ENCODE results near the gene RGS11.
A peak's percentile ranks its signal among the peaks of the same experiment; 100 is the strongest.

The RGS11 gene

DNA sequence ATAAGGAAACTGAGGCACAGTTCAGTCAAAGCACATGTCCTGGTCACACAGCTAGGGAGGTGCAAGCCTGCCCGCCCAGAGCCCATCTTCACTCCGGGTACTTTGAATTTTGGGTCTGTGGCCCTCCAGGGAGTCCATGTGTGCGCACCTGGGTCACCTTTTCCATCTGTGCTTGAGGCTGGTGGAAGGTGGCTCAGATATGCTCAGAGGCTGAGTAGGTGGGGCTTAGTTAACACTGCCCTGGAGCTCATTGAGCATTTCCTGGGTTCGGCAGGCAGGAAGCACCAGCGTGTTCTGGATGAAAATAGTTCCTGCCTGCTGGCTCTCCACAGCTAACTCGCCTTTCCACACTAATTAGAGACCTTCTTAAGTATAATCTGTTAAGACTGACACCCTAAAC is 21.9 kb downstream of the RGS11 start:
- Histone ChIP-seq H3K27ac (ENCODE audit: low read length) (no peak overlapping the region), H3K4me1 (ENCODE audit: insufficient read depth, low read length) (no peaks in the 10 kb centered on the region), H3K36me3 (ENCODE audit: insufficient read depth, low read depth, low read length) (peaks cover 30% of the 10 kb centered on the region), H3K27me3 (ENCODE audit: insufficient read depth, low read length) (no peaks in the 10 kb centered on the region), H3K4me3 (ENCODE audit: low read length) (no peak overlapping the region), H3K9me3 (ENCODE audit: insufficient read depth, low read depth, low read length) (no peaks in the 10 kb centered on the region), H3K9ac (ENCODE audit: low read depth, low read length) (no peak overlapping the region)

GRCh38 chr16:252366-253337 is 23.1 kb downstream of the RGS11 start:
- H3K4me3 ChIP-seq (ENCODE audit: low read length): no peak overlapping the region
- H3K27ac ChIP-seq (ENCODE audit: low read length): no peak overlapping the region
- H3K4me1 ChIP-seq (ENCODE audit: insufficient read depth, low read length): no peaks in the 10 kb centered on the region
- H3K9me3 ChIP-seq (ENCODE audit: insufficient read depth, low read depth, low read length): no peaks in the 10 kb centered on the region
- H3K9ac ChIP-seq (ENCODE audit: low read depth, low read length): no peak overlapping the region
- peaks cover 30% of the 10 kb centered on the region for H3K36me3 ChIP-seq (ENCODE audit: insufficient read depth, low read depth, low read length)
- H3K27me3 ChIP-seq (ENCODE audit: insufficient read depth, low read length): no peaks in the 10 kb centered on the region

DNA sequence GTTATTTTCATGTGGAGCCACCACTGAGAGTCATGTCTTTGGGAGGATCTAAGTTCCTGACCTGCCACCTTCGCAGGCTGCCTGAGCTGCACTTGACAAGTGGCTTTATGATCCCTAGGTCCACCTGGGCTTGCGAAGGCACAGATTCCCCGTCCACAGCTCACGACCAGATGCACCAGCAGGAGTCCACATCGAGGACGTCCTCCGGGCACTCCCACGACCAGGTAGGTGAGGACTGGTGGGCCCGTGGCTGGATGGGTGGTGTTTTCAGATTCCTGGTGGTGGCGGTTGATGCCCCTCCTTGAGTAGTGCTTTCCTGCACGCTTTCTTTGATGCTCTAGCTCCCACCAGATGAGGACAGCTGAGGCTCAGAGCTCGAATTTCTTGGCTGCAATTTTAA is 26.3 kb downstream of the RGS11 start:
- Histone ChIP-seq H3K9ac (ENCODE audit: low read depth, low read length) (no peak overlapping the region), H3K27me3 (ENCODE audit: insufficient read depth, low read length) (no peaks in the 10 kb centered on the region), H3K9me3 (ENCODE audit: insufficient read depth, low read depth, low read length) (no peaks in the 10 kb centered on the region), H3K36me3 (ENCODE audit: insufficient read depth, low read depth, low read length) (peaks cover 14% of the 10 kb centered on the region), H3K4me3 (ENCODE audit: low read length) (no peak overlapping the region), H3K27ac (ENCODE audit: low read length) (no peak overlapping the region), H3K4me1 (ENCODE audit: insufficient read depth, low read length) (no peaks in the 10 kb centered on the region)

- Histone ChIP-seq H3K4me1 (ENCODE audit: insufficient read depth, low read length) (no peaks in the 10 kb centered on the region), H3K9ac (ENCODE audit: low read depth, low read length) (no peak overlapping the region), H3K27ac (ENCODE audit: low read length) (no peak overlapping the region), H3K36me3 (ENCODE audit: insufficient read depth, low read depth, low read length) (peaks cover 6% of the 10 kb centered on the region), H3K9me3 (ENCODE audit: insufficient read depth, low read depth, low read length) (no peaks in the 10 kb centered on the region), H3K4me3 (ENCODE audit: low read length) (no peak overlapping the region), H3K27me3 (ENCODE audit: insufficient read depth, low read length) (no peaks in the 10 kb centered on the region)
These were observed 28.7 kb downstream of the RGS11 start for GRCh38 chr16:247027-247426.

DNA sequence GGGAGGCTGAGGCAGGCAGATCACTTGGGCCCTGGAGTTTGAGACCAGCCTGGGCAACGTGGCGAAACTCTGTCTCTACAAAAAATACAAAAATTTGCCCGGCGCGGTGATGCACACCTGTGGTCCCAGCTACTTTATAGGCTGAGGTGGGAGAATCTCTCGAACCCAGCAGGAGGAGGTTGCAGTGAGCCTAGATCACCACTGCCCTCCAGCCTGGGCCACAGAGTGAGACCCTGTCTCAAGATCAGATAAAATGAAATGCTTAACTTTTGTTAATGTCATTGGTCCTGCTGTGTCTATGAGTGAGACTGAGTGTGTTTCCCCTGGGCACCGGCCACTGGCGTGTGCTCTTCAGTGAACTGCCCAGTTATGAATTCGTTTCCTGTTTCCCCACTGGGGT is 30.6 kb downstream of the RGS11 start:
- Histone ChIP-seq H3K4me1 (ENCODE audit: insufficient read depth, low read length) (no peaks in the 10 kb centered on the region), H3K27me3 (ENCODE audit: insufficient read depth, low read length) (no peaks in the 10 kb centered on the region), H3K9ac (ENCODE audit: low read depth, low read length) (no peak overlapping the region), H3K36me3 (ENCODE audit: insufficient read depth, low read depth, low read length) (peaks cover 4% of the 10 kb centered on the region; the same call in 1 of the 2 replicates), H3K9me3 (ENCODE audit: insufficient read depth, low read depth, low read length) (no peaks in the 10 kb centered on the region), H3K27ac (ENCODE audit: low read length) (no peak overlapping the region), H3K4me3 (ENCODE audit: low read length) (no peak overlapping the region)

DNA sequence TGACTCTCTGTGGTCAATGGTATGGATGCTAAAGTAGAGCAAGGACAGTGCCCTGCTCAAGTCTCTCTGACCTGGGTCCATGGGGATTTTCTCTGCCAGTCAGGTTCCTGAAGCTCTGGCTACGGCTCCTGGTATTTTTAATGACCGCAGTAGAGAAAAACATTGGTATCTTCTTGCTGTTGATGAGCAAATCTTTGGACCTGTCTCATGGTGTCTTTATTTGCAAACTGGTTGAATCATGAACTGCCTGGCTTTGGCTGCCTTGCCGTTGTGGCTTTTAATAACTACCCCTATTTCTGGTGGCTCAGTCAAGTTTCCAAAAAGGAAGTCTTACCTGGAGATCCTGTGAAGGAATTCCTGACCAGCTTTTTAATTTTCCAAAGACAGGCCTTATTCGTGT is 32.4 kb downstream of the RGS11 start:
- no peak overlapping the region for H3K4me3 ChIP-seq (ENCODE audit: low read length)
- H3K36me3 ChIP-seq (ENCODE audit: insufficient read depth, low read depth, low read length): 0 out of 2 replicates have a peak, but pooled peaks cover 4% of the 10 kb centered on the region
- H3K27me3 ChIP-seq (ENCODE audit: insufficient read depth, low read length): no peaks in the 10 kb centered on the region
- no peak overlapping the region for H3K9ac ChIP-seq (ENCODE audit: low read depth, low read length)
- H3K9me3 ChIP-seq (ENCODE audit: insufficient read depth, low read depth, low read length): no peaks in the 10 kb centered on the region
- no peaks in the 10 kb centered on the region for H3K4me1 ChIP-seq (ENCODE audit: insufficient read depth, low read length)
- no peak overlapping the region for H3K27ac ChIP-seq (ENCODE audit: low read length)

DNA sequence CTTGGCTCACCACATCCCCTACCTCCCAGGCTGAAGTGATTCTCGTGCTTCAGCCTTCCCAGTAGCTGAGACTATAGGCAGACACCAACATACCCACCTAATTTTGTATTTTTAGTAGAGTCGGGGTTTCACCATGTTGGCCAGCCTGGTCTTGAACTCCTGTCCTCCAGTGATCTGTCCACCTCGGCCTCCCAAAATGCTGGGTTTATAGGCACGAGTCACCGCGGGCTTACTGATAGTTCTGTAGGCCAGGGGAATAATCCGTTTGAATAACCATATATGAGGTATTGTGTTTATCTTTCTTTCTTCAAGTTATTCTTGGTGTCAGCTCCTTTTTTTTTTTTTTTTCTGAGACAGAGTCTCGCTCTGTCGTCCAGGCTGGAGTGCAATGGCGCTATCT is 33.5 kb downstream of the RGS11 start:
- H3K27ac ChIP-seq (ENCODE audit: low read length): no peak overlapping the region

DNA sequence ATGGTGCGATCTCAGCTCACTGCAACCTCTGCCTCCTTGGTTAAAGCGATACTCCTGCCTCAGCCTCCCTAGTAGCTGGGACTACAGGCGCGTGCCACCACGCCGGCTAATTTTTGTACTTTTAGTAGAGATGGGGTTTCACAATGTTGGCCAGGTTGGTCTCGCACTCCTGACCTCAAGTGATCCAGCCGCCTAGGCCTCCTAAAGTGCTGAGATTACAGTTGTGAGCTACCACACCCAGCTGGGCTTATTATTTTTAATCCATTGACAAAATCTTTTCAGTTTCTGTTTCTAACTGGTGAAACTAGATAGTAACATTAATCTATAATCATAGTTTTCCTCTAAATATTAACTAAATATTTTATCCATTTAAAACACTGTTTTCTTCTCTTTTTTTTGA is 35.2 kb downstream of the RGS11 start:
- Histone ChIP-seq H3K27ac (ENCODE audit: low read length) (no peak overlapping the region), H3K9me3 (ENCODE audit: insufficient read depth, low read depth, low read length) (no peaks in the 10 kb centered on the region), H3K9ac (ENCODE audit: low read depth, low read length) (no peak overlapping the region), H3K4me1 (ENCODE audit: insufficient read depth, low read length) (no peaks in the 10 kb centered on the region), H3K36me3 (ENCODE audit: insufficient read depth, low read depth, low read length) (0 out of 2 replicates have a peak, but pooled peaks cover 4% of the 10 kb centered on the region), H3K4me3 (ENCODE audit: low read length) (no peak overlapping the region), H3K27me3 (ENCODE audit: insufficient read depth, low read length) (no peaks in the 10 kb centered on the region)

More for the DNA sequence above, 33.5 kb downstream of the RGS11 start:
- Histone ChIP-seq H3K4me1 (ENCODE audit: insufficient read depth, low read length) (no peaks in the 10 kb centered on the region), H3K4me3 (ENCODE audit: low read length) (no peak overlapping the region), H3K9ac (ENCODE audit: low read depth, low read length) (no peak overlapping the region), H3K9me3 (ENCODE audit: insufficient read depth, low read depth, low read length) (no peaks in the 10 kb centered on the region), H3K36me3 (ENCODE audit: insufficient read depth, low read depth, low read length) (0 out of 2 replicates have a peak, but pooled peaks cover 4% of the 10 kb centered on the region), H3K27me3 (ENCODE audit: insufficient read depth, low read length) (no peaks in the 10 kb centered on the region)

DNA sequence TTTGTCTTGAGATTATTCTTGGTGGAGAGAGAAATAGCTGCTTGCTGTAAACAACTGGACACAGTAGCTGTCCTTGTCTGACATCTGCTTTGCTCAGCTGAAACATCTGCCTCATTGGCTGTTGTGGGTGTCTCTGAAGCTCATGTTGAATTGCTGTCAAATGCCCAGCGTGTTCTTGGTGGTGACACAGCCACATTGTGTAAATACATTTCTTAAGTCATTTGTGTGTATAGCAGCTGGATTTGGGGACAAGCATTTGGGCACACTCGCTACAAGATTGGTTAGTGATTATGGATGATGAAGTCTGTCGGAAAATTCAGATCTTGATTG is 35.8 kb downstream of the RGS11 start:
- Histone ChIP-seq H3K36me3 (ENCODE audit: insufficient read depth, low read depth, low read length) (0 out of 2 replicates have a peak, but pooled peaks cover 4% of the 10 kb centered on the region), H3K4me3 (ENCODE audit: low read length) (no peak overlapping the region), H3K9me3 (ENCODE audit: insufficient read depth, low read depth, low read length) (no peaks in the 10 kb centered on the region), H3K27me3 (ENCODE audit: insufficient read depth, low read length) (no peaks in the 10 kb centered on the region), H3K9ac (ENCODE audit: low read depth, low read length) (no peak overlapping the region), H3K27ac (ENCODE audit: low read length) (no peak overlapping the region), H3K4me1 (ENCODE audit: insufficient read depth, low read length) (no peaks in the 10 kb centered on the region)

DNA sequence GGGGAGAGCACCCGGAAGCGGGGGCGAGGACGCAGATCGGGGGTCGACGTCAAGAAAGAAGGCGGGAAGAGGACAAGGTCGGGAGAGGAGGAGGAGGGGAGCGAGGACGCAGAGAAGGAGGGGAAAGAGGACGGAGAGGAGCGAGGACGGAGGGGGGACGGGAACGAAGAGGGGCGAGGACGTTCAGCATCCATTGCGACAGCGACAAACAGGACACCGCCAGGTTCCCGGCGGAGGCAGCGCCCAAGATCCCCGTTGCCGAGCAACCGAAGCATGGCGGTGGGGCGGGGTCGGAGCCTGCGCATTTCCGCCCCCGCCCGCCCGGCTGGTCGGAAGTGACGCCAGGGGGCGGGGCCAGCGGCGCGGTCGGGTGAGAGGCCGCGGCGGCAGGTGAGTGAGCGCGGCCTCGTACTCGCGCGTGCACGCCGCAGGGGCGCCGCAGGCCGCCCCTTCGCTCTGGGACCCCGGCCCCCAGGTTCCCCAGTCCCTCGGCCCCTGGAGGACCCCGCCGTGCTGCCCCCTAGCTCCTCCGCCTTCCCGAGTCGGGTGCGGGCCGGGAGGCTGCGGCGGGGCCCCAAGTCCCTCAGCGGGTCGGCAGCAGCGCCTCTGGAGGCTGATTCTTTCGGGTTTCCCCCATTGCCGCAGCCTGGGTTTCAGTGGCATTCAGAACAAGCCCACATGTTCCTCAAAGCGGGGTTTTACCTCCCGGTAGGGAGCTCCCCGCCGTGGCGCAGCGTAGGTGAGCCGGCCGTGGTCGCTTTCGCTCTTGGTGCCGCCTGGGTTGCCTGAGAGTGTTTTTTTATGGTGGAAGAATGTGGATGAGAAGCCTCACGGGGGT is 41.1 kb downstream of the RGS11 start, which contains the start of gene FAM234A:
Gene FAM234A, plus strand, starts transcription at position 354 of the 838 bp plus-strand sequence. CDS start 19,593 bp downstream, outside the sequence.
- Histone ChIP-seq H3K27me3 (ENCODE audit: insufficient read depth, low read length) (no peaks in the 10 kb centered on the region), H3K9ac (ENCODE audit: low read depth, low read length) (peak within 1 kb of the TSS; percentile 91), H3K9me3 (ENCODE audit: insufficient read depth, low read depth, low read length) (no peaks in the 10 kb centered on the region), H3K4me3 (ENCODE audit: low read length) (peak within 1 kb of the TSS; percentile 92), H3K27ac (ENCODE audit: low read length) (peak within 1 kb of the TSS; percentile 97), H3K4me1 (ENCODE audit: insufficient read depth, low read length) (no peaks in the 10 kb centered on the region; the same call in 1 of the 2 replicates), H3K36me3 (ENCODE audit: insufficient read depth, low read depth, low read length) (no peaks in the 10 kb centered on the region)

GRCh38 chr16:230949-231348 is 44.8 kb downstream of the RGS11 start:
- peaks cover 3% of the 10 kb centered on the region; the same call in 1 of the 2 replicates for H3K4me1 ChIP-seq (ENCODE audit: insufficient read depth, low read length)
- H3K27ac ChIP-seq (ENCODE audit: low read length): no peak overlapping the region
- no peak overlapping the region for H3K4me3 ChIP-seq (ENCODE audit: low read length)
- H3K9ac ChIP-seq (ENCODE audit: low read depth, low read length): no peak overlapping the region
- no peaks in the 10 kb centered on the region for H3K27me3 ChIP-seq (ENCODE audit: insufficient read depth, low read length)
- H3K9me3 ChIP-seq (ENCODE audit: insufficient read depth, low read depth, low read length): no peaks in the 10 kb centered on the region
- peaks cover 24% of the 10 kb centered on the region for H3K36me3 ChIP-seq (ENCODE audit: insufficient read depth, low read depth, low read length)
